ENCODE data around the gene CAPN15.

Gene CAPN15

DNA sequence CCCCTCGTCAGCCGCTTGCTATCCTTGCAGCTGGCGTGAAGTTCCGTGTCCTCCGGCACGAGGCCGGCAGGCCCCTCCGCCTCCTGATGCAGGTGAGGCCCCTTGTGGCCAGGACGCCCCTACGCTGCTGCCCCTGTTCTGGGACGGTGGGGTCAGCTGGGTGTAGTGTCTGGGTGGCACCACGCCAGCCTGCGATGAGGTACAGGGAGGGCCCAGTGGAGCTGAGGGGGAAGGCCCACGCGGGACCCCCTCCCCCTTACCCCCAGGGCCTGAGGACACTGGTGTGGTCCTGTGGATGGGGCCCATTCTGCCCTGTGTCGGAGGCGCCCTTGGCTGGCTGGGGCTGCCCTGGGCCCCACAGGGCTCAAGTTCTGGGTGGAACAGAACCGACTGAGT, 54.7 kb downstream of the CAPN15 start:
- FAIRE-seq (no peak), DNase-seq (ENCODE audit: insufficient read length, low spot score) (no peak)
- TF ChIP-seq POLR2AphosphoS5 (IDR thresholded peaks at IDR 0.05; ENCODE audit: low read depth, low read length) (no peak), TAF1 (IDR thresholded peaks at IDR 0.05; ENCODE audit: low read depth, low read length) (no peak), POU2F2 (IDR thresholded peaks at IDR 0.05; ENCODE audit: low read depth, low read length) (no peak), PAX5 (IDR thresholded peaks at IDR 0.05; ENCODE audit: insufficient read depth, low read length, severe bottlenecking) (no peak), POLR2A (IDR thresholded peaks at IDR 0.05; ENCODE audit: low read depth, low read length) (no peak), SPI1 (IDR thresholded peaks at IDR 0.05; ENCODE audit: low read depth, low read length) (no peak)

DNA sequence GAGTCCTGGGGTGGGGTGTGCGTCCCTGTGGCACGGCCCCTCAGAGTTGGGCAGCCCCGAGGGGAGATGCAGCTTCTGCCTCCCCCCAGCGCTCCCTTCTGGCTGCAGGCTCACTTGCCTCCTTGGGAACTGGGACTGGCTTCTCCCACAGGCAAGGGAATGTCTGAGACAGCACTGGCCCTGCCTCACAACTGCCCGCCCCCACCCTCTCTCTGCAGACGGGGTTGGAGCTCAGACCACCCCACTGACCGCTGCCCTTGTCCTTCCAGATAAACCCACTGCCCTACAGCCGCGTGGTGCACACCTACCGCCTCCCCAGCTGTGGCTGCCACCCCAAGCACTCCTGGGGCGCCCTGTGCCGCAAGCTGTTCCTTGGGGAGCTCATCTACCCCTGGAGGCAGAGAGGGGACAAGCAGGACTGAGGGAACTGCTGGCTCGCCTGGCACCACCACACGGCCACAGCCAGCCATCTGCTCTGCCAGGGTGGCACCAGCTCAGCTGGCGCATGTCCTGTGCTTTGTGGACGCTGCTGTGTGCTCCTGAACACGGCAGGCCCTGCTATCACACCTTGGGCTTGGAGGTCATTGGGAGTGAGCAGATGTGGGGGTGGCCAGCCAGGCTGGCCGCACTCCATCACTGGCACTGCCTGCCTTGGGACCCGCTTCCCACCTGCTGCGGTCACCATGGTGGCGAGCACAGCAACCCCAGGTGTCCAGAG, 55.3 kb downstream of the CAPN15 start:
- no peak for TF ChIP-seq POLR2AphosphoS5 (IDR thresholded peaks at IDR 0.05; ENCODE audit: low read depth, low read length)
- no peak for TF ChIP-seq POLR2A (IDR thresholded peaks at IDR 0.05; ENCODE audit: low read depth, low read length)
- FAIRE-seq (no peak), DNase-seq (ENCODE audit: insufficient read length, low spot score) (no peak)

GRCh38 chr16:583470-583814, 55.9 kb downstream of the CAPN15 start:
- no peak for FAIRE-seq
- TF ChIP-seq TAF1 (IDR thresholded peaks at IDR 0.05; ENCODE audit: low read depth, low read length) (no peak), SPI1 (IDR thresholded peaks at IDR 0.05; ENCODE audit: low read depth, low read length) (no peak), POU2F2 (IDR thresholded peaks at IDR 0.05; ENCODE audit: low read depth, low read length) (no peak), PAX5 (IDR thresholded peaks at IDR 0.05; ENCODE audit: insufficient read depth, low read length, severe bottlenecking) (no peak)
- DNase-seq (ENCODE audit: insufficient read length, low spot score), result no peak

- no peak for TF ChIP-seq SPI1 (IDR thresholded peaks at IDR 0.05; ENCODE audit: low read depth, low read length)
- no peak for TF ChIP-seq PAX5 (IDR thresholded peaks at IDR 0.05; ENCODE audit: insufficient read depth, low read length, severe bottlenecking)
- FAIRE-seq, result no peak
- no peak for DNase-seq (ENCODE audit: insufficient read length, low spot score)
These were observed 56.5 kb downstream of the CAPN15 start for GRCh38 chr16:583815-584591.

DNA sequence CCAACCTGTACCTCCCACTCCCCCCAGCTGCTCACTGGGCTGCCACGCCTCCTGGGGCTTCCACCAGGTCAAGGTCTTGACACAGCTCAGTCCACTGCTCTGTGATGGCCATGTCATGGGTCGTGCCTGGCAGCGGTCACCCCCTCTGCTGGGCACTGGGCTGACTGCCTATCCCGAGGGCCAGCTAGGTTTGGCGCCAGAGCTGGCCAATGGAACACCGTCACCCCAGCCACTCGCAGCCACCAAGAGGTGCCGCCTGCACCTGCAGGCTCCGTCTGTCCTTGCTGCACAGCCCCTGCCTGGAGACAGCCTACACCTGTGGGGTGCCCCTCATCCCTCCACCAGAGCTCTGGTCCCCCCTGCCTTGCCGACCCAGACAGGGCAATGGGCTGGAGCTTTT, 57.8 kb downstream of the CAPN15 start:
- TF ChIP-seq SPI1 (IDR thresholded peaks at IDR 0.05; ENCODE audit: low read depth, low read length) (no peak), POU2F2 (IDR thresholded peaks at IDR 0.05; ENCODE audit: low read depth, low read length) (no peak), POLR2A (IDR thresholded peaks at IDR 0.05; ENCODE audit: low read depth, low read length) (no peak), TAF1 (IDR thresholded peaks at IDR 0.05; ENCODE audit: low read depth, low read length) (no peak), POLR2AphosphoS5 (IDR thresholded peaks at IDR 0.05; ENCODE audit: low read depth, low read length) (no peak), PAX5 (IDR thresholded peaks at IDR 0.05; ENCODE audit: insufficient read depth, low read length, severe bottlenecking) (no peak)
- FAIRE-seq, result no peak
- no peak for DNase-seq (ENCODE audit: insufficient read length, low spot score)

DNA sequence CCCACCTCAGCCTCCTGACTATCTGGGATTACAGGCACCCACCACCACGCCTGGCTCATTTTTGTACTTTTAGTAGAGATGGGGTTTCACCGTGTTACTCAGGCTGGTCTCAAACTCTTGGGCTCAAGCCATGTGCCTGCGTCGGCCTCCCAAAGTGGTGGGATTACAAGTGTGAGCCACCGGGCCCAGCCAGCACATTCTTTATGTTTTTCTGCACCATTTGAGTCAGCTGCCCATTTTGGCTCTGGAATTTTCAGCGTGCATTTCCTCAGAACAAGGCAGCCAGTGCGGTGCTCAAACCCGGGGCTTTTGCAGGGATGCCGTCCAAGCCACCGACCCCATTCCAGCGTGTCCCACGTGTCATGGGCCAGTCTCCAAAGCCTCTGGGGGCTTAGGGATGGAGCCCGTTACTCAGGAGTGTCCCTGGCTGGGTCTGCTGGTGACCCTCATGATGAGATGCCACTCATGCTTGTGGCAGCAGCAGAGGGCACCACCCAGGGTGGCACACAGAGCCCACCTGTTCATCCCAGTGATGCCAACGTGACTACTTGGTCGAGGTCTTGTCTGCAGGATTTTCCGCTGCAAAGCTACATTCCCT, 58.6 kb downstream of the CAPN15 start:
- peak; percentile 45 for FAIRE-seq
- no peak for DNase-seq (ENCODE audit: insufficient read length, low spot score)
- TF ChIP-seq PAX5 (IDR thresholded peaks at IDR 0.05; ENCODE audit: insufficient read depth, low read length, severe bottlenecking) (no peak), POLR2AphosphoS5 (IDR thresholded peaks at IDR 0.05; ENCODE audit: low read depth, low read length) (no peak), TAF1 (IDR thresholded peaks at IDR 0.05; ENCODE audit: low read depth, low read length) (no peak), POU2F2 (IDR thresholded peaks at IDR 0.05; ENCODE audit: low read depth, low read length) (no peak), POLR2A (IDR thresholded peaks at IDR 0.05; ENCODE audit: low read depth, low read length) (no peak), SPI1 (IDR thresholded peaks at IDR 0.05; ENCODE audit: low read depth, low read length) (no peak)

- FAIRE-seq, result no peak
- TF ChIP-seq PAX5 (IDR thresholded peaks at IDR 0.05; ENCODE audit: insufficient read depth, low read length, severe bottlenecking), result no peak
- TF ChIP-seq POU2F2 (IDR thresholded peaks at IDR 0.05; ENCODE audit: low read depth, low read length), result no peak
- TF ChIP-seq POLR2A (IDR thresholded peaks at IDR 0.05; ENCODE audit: low read depth, low read length), result peak; percentile 57; the same call in 1 of the 2 replicates
- no peak for DNase-seq (ENCODE audit: insufficient read length, low spot score)
These were observed 59.4 kb downstream of the CAPN15 start for GRCh38 chr16:586645-587590.

DNA sequence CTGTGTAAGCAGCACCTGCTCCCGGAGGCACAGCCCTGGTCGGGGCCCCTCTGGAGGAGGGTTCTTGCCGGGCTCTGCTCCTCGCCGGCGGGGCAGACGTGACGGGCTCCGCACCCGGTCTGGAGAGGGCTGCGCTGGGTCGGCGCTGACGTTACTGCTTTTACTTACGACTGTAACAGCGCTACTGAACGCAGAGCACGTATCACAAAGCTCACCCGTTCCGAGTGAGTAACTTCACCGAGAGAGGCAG, 61.1 kb downstream of the CAPN15 start:
- TF ChIP-seq SPI1 (IDR thresholded peaks at IDR 0.05; ENCODE audit: low read depth, low read length), result no peak
- TF ChIP-seq POLR2AphosphoS5 (IDR thresholded peaks at IDR 0.05; ENCODE audit: low read depth, low read length), result peak; percentile 52
- FAIRE-seq (no peak), DNase-seq (ENCODE audit: insufficient read length, low spot score) (no peak)

DNA sequence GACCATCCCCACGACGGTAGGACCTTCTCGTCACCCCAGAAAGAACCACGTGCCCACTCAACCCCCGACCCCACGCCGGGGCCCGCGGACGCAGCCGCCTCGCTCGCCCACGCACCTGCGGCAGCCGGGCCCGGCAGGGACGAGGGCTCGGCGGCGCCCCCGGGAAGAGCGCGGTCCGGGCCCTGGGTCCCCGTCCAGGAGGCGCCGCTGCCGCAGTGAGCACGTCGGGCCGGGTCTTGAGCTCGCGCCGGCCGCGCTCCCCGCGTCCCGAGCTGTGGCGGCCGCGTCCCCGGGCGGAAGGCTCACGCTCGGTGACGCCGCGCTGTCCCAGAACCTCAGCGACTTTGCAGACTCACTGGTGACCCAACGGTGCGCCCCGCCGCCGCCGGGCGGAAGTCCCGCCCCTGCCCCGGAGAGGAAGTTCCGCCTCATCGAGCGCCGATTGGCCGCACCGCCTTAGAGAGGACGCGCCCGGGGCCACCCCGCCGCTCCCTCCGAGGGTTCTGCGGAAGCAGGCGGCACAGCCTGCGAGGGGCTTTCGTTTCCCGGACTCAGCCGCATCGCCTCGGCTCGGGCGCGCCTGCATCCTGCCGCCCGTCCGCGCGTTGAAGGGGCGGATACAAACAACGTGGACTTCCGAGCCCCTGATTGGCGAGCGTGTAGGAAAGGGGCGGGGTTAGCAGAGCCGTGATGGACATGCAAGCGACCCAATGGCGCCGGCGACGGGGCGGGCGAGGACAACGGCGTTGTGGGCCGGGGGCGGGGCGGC, 61.6 kb downstream of the CAPN15 start:
- FAIRE-seq, result no peak
- TF ChIP-seq POLR2A (IDR thresholded peaks at IDR 0.05; ENCODE audit: low read depth, low read length), result peak; percentile 60; the same call in 1 of the 2 replicates
- no peak for TF ChIP-seq TAF1 (IDR thresholded peaks at IDR 0.05; ENCODE audit: low read depth, low read length)
- peak; percentile 52; the same call in 1 of the 2 replicates for TF ChIP-seq POLR2AphosphoS5 (IDR thresholded peaks at IDR 0.05; ENCODE audit: low read depth, low read length)
- no peak for TF ChIP-seq PAX5 (IDR thresholded peaks at IDR 0.05; ENCODE audit: insufficient read depth, low read length, severe bottlenecking)
- peak; percentile 63 for TF ChIP-seq SPI1 (IDR thresholded peaks at IDR 0.05; ENCODE audit: low read depth, low read length)
- DNase-seq (ENCODE audit: insufficient read length, low spot score), result peak; percentile 90

Measured in GM12891 (cell line).